IPS-20b (cell line): ENCODE data around the gene ZFP36L1.

Experiments used
- H3K27ac ChIP-seq: one replicate; pipeline ENCODE4 v1.5.1; 2013; ENCODE audit warnings: low read length
- H3K27me3 ChIP-seq: 2 replicates; pipeline ENCODE4 v1.6.1; 2013; ENCODE audit warnings: mild to moderate bottlenecking, low read length, inconsistent platforms; ENCODE audit not compliant: insufficient read depth
- H3K36me3 ChIP-seq: 2 replicates; pipeline ENCODE4 v1.6.1; 2013; ENCODE audit warnings: low read depth, mild to moderate bottlenecking, inconsistent platforms, low read length, moderate library complexity; ENCODE audit not compliant: insufficient read depth
- H3K4me1 ChIP-seq: 2 replicates; pipeline ENCODE4 v1.6.1; 2013; ENCODE audit warnings: mild to moderate bottlenecking, control low read depth, inconsistent platforms, low read length, moderate library complexity; ENCODE audit not compliant: insufficient read depth
- H3K4me3 ChIP-seq: 2 replicates; pipeline ENCODE4 v1.5.1; 2013; ENCODE audit warnings: mild to moderate bottlenecking, low read length, inconsistent platforms
- H3K9ac ChIP-seq: 2 replicates; pipeline ENCODE4 v1.6.1; 2013; ENCODE audit warnings: low read depth, mild to moderate bottlenecking, inconsistent platforms, low read length, moderate library complexity
- H3K9me3 ChIP-seq: 2 replicates; pipeline ENCODE4 v1.6.1; 2013; ENCODE audit warnings: mild to moderate bottlenecking, low read depth, low read length, inconsistent platforms; ENCODE audit not compliant: insufficient read depth

Gene ZFP36L1

GRCh38 chr14:68755016-68755353 lies 37.9 kb downstream of the ZFP36L1 start:
- Histone ChIP-seq H3K27ac (no peak overlapping the region), H3K4me1 (no peaks in the 10 kb centered on the region)

GRCh38 chr14:68753690-68754089 lies 39.2 kb downstream of the ZFP36L1 start:
- Histone ChIP-seq H3K4me3 (no peak overlapping the region), H3K9me3 (no peaks in the 10 kb centered on the region), H3K27ac (no peak overlapping the region)

More at GRCh38 chr14:68755016-68755353, 37.9 kb downstream of the ZFP36L1 start:
- H3K9ac ChIP-seq = no peak overlapping the region
- H3K9me3 ChIP-seq = no peaks in the 10 kb centered on the region
- H3K27me3 ChIP-seq = no peaks in the 10 kb centered on the region
- H3K36me3 ChIP-seq = no peaks in the 10 kb centered on the region
- H3K4me3 ChIP-seq = no peak overlapping the region

GRCh38 chr14:68752271-68753006 lies 40.4 kb downstream of the ZFP36L1 start:
- no peak overlapping the region for H3K9ac ChIP-seq
- no peaks in the 10 kb centered on the region for H3K27me3 ChIP-seq
- H3K36me3 ChIP-seq = no peaks in the 10 kb centered on the region
- H3K27ac ChIP-seq = no peak overlapping the region
- H3K4me3 ChIP-seq = no peak overlapping the region
- no peaks in the 10 kb centered on the region for H3K4me1 ChIP-seq
- H3K9me3 ChIP-seq = no peaks in the 10 kb centered on the region

More at GRCh38 chr14:68753690-68754089, 39.2 kb downstream of the ZFP36L1 start:
- no peaks in the 10 kb centered on the region for H3K4me1 ChIP-seq
- H3K36me3 ChIP-seq = no peaks in the 10 kb centered on the region
- H3K9ac ChIP-seq = no peak overlapping the region
- H3K27me3 ChIP-seq = no peaks in the 10 kb centered on the region

- Histone ChIP-seq H3K27me3 (no peaks in the 10 kb centered on the region), H3K4me3 (no peak overlapping the region), H3K36me3 (no peaks in the 10 kb centered on the region), H3K9ac (no peak overlapping the region), H3K27ac (no peak overlapping the region), H3K9me3 (no peaks in the 10 kb centered on the region), H3K4me1 (peaks cover 4% of the 10 kb centered on the region; the same call in 1 of the 2 replicates)
Measured at GRCh38 chr14:68749487-68750475, 43.1 kb downstream of the ZFP36L1 start.

- no peak overlapping the region for H3K9ac ChIP-seq
- H3K9me3 ChIP-seq = no peaks in the 10 kb centered on the region
- H3K4me1 ChIP-seq = peaks cover 4% of the 10 kb centered on the region; the same call in 1 of the 2 replicates
- no peak overlapping the region for H3K27ac ChIP-seq
- H3K27me3 ChIP-seq = no peaks in the 10 kb centered on the region
- H3K36me3 ChIP-seq = no peaks in the 10 kb centered on the region
- H3K4me3 ChIP-seq = no peak overlapping the region
Measured at GRCh38 chr14:68748691-68749090, 44.2 kb downstream of the ZFP36L1 start.

GRCh38 chr14:68748260-68748659 lies 44.6 kb downstream of the ZFP36L1 start:
- H3K4me3 ChIP-seq = no peak overlapping the region
- no peaks in the 10 kb centered on the region for H3K27me3 ChIP-seq
- H3K9ac ChIP-seq = no peak overlapping the region
- H3K27ac ChIP-seq = no peak overlapping the region
- H3K36me3 ChIP-seq = no peaks in the 10 kb centered on the region
- H3K4me1 ChIP-seq = peaks cover 4% of the 10 kb centered on the region; the same call in 1 of the 2 replicates
- no peaks in the 10 kb centered on the region for H3K9me3 ChIP-seq

GRCh38 chr14:68747393-68747792 lies 45.5 kb downstream of the ZFP36L1 start:
- H3K27ac ChIP-seq = no peak overlapping the region
- no peaks in the 10 kb centered on the region for H3K9me3 ChIP-seq
- peaks cover 4% of the 10 kb centered on the region; the same call in 1 of the 2 replicates for H3K4me1 ChIP-seq
- no peaks in the 10 kb centered on the region for H3K36me3 ChIP-seq
- H3K9ac ChIP-seq = no peak overlapping the region
- H3K4me3 ChIP-seq = no peak overlapping the region
- no peaks in the 10 kb centered on the region for H3K27me3 ChIP-seq

- H3K9me3 ChIP-seq = no peaks in the 10 kb centered on the region
- no peak overlapping the region for H3K9ac ChIP-seq
- peaks cover 4% of the 10 kb centered on the region; the same call in 1 of the 2 replicates for H3K4me1 ChIP-seq
- H3K4me3 ChIP-seq = no peak overlapping the region
- no peaks in the 10 kb centered on the region for H3K27me3 ChIP-seq
- no peak overlapping the region for H3K27ac ChIP-seq
- no peaks in the 10 kb centered on the region for H3K36me3 ChIP-seq
Measured at GRCh38 chr14:68744613-68745012, 48.3 kb downstream of the ZFP36L1 start.

- H3K27ac ChIP-seq = no peak overlapping the region
- no peak overlapping the region for H3K9ac ChIP-seq
- H3K27me3 ChIP-seq = no peaks in the 10 kb centered on the region
- no peaks in the 10 kb centered on the region for H3K9me3 ChIP-seq
- H3K4me3 ChIP-seq = no peak overlapping the region
- peaks cover 4% of the 10 kb centered on the region; the same call in 1 of the 2 replicates for H3K4me1 ChIP-seq
- no peaks in the 10 kb centered on the region for H3K36me3 ChIP-seq
Measured at GRCh38 chr14:68741839-68742470, 50.9 kb downstream of the ZFP36L1 start.

- Histone ChIP-seq H3K9ac (no peak overlapping the region), H3K27me3 (no peaks in the 10 kb centered on the region), H3K36me3 (no peaks in the 10 kb centered on the region), H3K4me1 (peaks cover 4% of the 10 kb centered on the region; the same call in 1 of the 2 replicates), H3K9me3 (no peaks in the 10 kb centered on the region), H3K27ac (no peak overlapping the region), H3K4me3 (no peak overlapping the region)
Measured at GRCh38 chr14:68741477-68741791, 51.4 kb downstream of the ZFP36L1 start.

- H3K9me3 ChIP-seq = no peaks in the 10 kb centered on the region
- H3K4me1 ChIP-seq = peaks cover 4% of the 10 kb centered on the region; the same call in 1 of the 2 replicates
- no peak overlapping the region for H3K4me3 ChIP-seq
- no peaks in the 10 kb centered on the region for H3K27me3 ChIP-seq
- H3K27ac ChIP-seq = no peak overlapping the region
- H3K9ac ChIP-seq = no peak overlapping the region
- H3K36me3 ChIP-seq = no peaks in the 10 kb centered on the region
Measured at GRCh38 chr14:68740788-68741476, 51.9 kb downstream of the ZFP36L1 start.
